ENCODE data around the gene LRP1. TPM values are rescaled to one million over a fixed set of nuclear protein-coding genes. Genes with fewer than 3 reads are reported as not detected.
A peak's percentile ranks its signal among the peaks of the same experiment; 100 is the strongest.

The LRP1 gene
- total RNA-seq, 1 experiment from 2014 or later: 28.4 TPM

- no peak for DNase-seq (ENCODE audit: low read depth)
- in situ Hi-C loops (cut with HindIII; ENCODE audit: low pct_unique_long_range_greater_than_20kb, low sequenced_read_pairs): no loop called here
These were observed 93.1 kb downstream of the LRP1 start for GRCh38 chr12:57221169-57221917.

GRCh38 chr12:57222286-57223190 lies 94.3 kb downstream of the LRP1 start:
- DNase-seq (ENCODE audit: low read depth): no peak
- in situ Hi-C loops (cut with HindIII; ENCODE audit: low pct_unique_long_range_greater_than_20kb, low sequenced_read_pairs): no loop called here

- DNase-seq (ENCODE audit: low read depth): no peak
These were observed 95.2 kb downstream of the LRP1 start for GRCh38 chr12:57223191-57224165.

GRCh38 chr12:57224278-57224972 lies 96.1 kb downstream of the LRP1 start:
- in situ Hi-C loops (cut with HindIII; ENCODE audit: low pct_unique_long_range_greater_than_20kb, low sequenced_read_pairs): no loop called here
- no peak for DNase-seq (ENCODE audit: low read depth)

More at GRCh38 chr12:57223191-57224165, 95.2 kb downstream of the LRP1 start:
- in situ Hi-C loops (cut with HindIII; ENCODE audit: low pct_unique_long_range_greater_than_20kb, low sequenced_read_pairs): no loop called here

GRCh38 chr12:57224973-57225679 lies 96.8 kb downstream of the LRP1 start:
- no peak for DNase-seq (ENCODE audit: low read depth)
- in situ Hi-C loops (cut with HindIII; ENCODE audit: low pct_unique_long_range_greater_than_20kb, low sequenced_read_pairs): no loop called here

- DNase-seq (ENCODE audit: low read depth): no peak
- in situ Hi-C loops (cut with HindIII; ENCODE audit: low pct_unique_long_range_greater_than_20kb, low sequenced_read_pairs): no loop called here
These were observed 97.5 kb downstream of the LRP1 start for GRCh38 chr12:57225680-57226210.

GRCh38 chr12:57226588-57227314 lies 98.5 kb downstream of the LRP1 start:
- in situ Hi-C loops (cut with HindIII; ENCODE audit: low pct_unique_long_range_greater_than_20kb, low sequenced_read_pairs): no loop called here
- no peak for DNase-seq (ENCODE audit: low read depth)

- in situ Hi-C loops (cut with HindIII; ENCODE audit: low pct_unique_long_range_greater_than_20kb, low sequenced_read_pairs): no loop called here
- no peak for DNase-seq (ENCODE audit: low read depth)
These were observed 99.2 kb downstream of the LRP1 start for GRCh38 chr12:57227315-57228115.

- no peak for DNase-seq (ENCODE audit: low read depth)
- in situ Hi-C loops (cut with HindIII; ENCODE audit: low pct_unique_long_range_greater_than_20kb, low sequenced_read_pairs): no loop called here
These were observed 100.9 kb downstream of the LRP1 start for GRCh38 chr12:57229046-57229633.

- in situ Hi-C loops (cut with HindIII; ENCODE audit: low pct_unique_long_range_greater_than_20kb, low sequenced_read_pairs): no loop called here
These were observed 101.5 kb downstream of the LRP1 start, which contains the start of gene SHMT2 for GRCh38 chr12:57229634-57230380. Gene SHMT2, plus strand, starts transcription at chr12:57229711. Its CDS starts 68 bp downstream, at chr12:57229779.

GRCh38 chr12:57230381-57231155 lies 102.3 kb downstream of the LRP1 start:
- in situ Hi-C loops (cut with HindIII; ENCODE audit: low pct_unique_long_range_greater_than_20kb, low sequenced_read_pairs): no loop called here
- no peak for DNase-seq (ENCODE audit: low read depth)

More at GRCh38 chr12:57229634-57230380, 101.5 kb downstream of the LRP1 start, which contains the start of gene SHMT2:
- DNase-seq (ENCODE audit: low read depth): peak; percentile 84

- no peak for DNase-seq (ENCODE audit: low read depth)
- in situ Hi-C loops (cut with HindIII; ENCODE audit: low pct_unique_long_range_greater_than_20kb, low sequenced_read_pairs): no loop called here
These were observed 103.2 kb downstream of the LRP1 start for GRCh38 chr12:57231276-57232021.

- DNase-seq (ENCODE audit: low read depth): no peak
- in situ Hi-C loops (cut with HindIII; ENCODE audit: low pct_unique_long_range_greater_than_20kb, low sequenced_read_pairs): no loop called here
These were observed 104.0 kb downstream of the LRP1 start for GRCh38 chr12:57232156-57232756.
